Body of pancreas (tissue), 4 donors: ENCODE results near the gene OR2T27. TPM values are rescaled to one million over a fixed set of nuclear protein-coding genes. Genes with fewer than 3 reads are reported as not detected.
"Not testable (repeated sequence)": the region's sequence is repeated elsewhere in the genome, so short reads cannot be mapped to it uniquely, and the experiment has no call there.

ENCODE experiments used
- ATAC-seq: fragments of 150-250 bp; one replicate; pipeline ENCODE4 v1.9.1; 2016
- DNase-seq, 4 donors: peaks; one replicate each; pipeline ENCODE4 v3.0.0-alpha.2; 2019
- H3K27ac ChIP-seq, 4 donors: fragments of 200-600 bp; sonication (generic); 1 replicate in 3 of 4; 2 replicates in 1 of 4; pipeline versions ENCODE4 v1.5.1 to v1.6.1; 2016 to 2019; ENCODE audit warnings: mild to moderate bottlenecking in 1 of 4, mixed read lengths in 1 of 4, moderate library complexity in 1 of 4
- H3K27me3 ChIP-seq, 2 donors: fragments of 200-600 bp; sonication (generic); one replicate each; pipeline ENCODE4 v1.6.0; 2016; ENCODE audit warnings: mild to moderate bottlenecking in 1 of 2
- H3K36me3 ChIP-seq, 2 donors: fragments of 200-600 bp; sonication (generic); replicated peaks in 1 of 2; 2 replicates each; pipeline ENCODE4 v1.5.1; 2016; ENCODE audit warnings: low read depth in 2 of 2; ENCODE audit not compliant: insufficient read depth in 1 of 2
- H3K4me1 ChIP-seq: fragments of 200-600 bp; sonication (generic); one replicate; pipeline ENCODE4 v1.6.0; 2016
- H3K4me3 ChIP-seq, 2 donors: fragments of 200-600 bp; sonication (generic); 1 replicate in 1 of 2; 2 replicates in 1 of 2; pipeline ENCODE4 v1.5.1; 2016 to 2019
- H3K9me3 ChIP-seq, 3 donors: fragments of 200-600 bp; sonication (generic); 1 replicate in 2 of 3; 2 replicates in 1 of 3; pipeline ENCODE4 v1.5.1; 2016
- CTCF ChIP-seq, 7 experiments: fragments of 450-650 bp in 4 of 7; fragments of 200-600 bp in 3 of 7; sonication (generic) in 3 of 7; IDR thresholded peaks; one replicate each; pipeline ENCODE4 v1.5.1; 2016 to 2019; ENCODE audit warnings: antibody characterized with exemption in 7 of 7
- POLR2A ChIP-seq, 3 donors: fragments of 450-650 bp; IDR thresholded peaks; one replicate each; pipeline ENCODE4 v1.6.1; 2016; ENCODE audit warnings: antibody characterized with exemption in 3 of 3, mild to moderate bottlenecking in 2 of 3
- WGBS, 2 donors: methylation state at CpG; one replicate each; pipeline ENCODE4 v1.1.5; 2017; 5-methylcytosine and 5-hydroxymethylcytosine counted together
- intact Hi-C: fragments of 100-400 bp; cut with DNase I; formaldehyde crosslinking; loops from one replicate; pipeline ENCODE4 v1.15.1; 2023
- total RNA-seq, 2 donors: library from RNA; depleted of rRNA; stranded (reverse); fragments of >200 nt; gene quantifications; one replicate each; pipeline ENCODE4 v1.1.0, GENCODE V29; 2016

OR2T27 gene, protein sequence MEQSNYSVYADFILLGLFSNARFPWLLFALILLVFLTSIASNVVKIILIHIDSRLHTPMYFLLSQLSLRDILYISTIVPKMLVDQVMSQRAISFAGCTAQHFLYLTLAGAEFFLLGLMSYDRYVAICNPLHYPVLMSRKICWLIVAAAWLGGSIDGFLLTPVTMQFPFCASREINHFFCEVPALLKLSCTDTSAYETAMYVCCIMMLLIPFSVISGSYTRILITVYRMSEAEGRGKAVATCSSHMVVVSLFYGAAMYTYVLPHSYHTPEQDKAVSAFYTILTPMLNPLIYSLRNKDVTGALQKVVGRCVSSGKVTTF
- total RNA-seq: not detected

GRCh38 chr1:248655354-248655753, at the start of gene OR2T27:
Gene OR2T27, minus strand, starts transcription at chr1:248655528. Its CDS starts 4,644 bp downstream, at chr1:248650884.
- DNase-seq, H3K4me1 ChIP-seq: not testable (repeated sequence)

GRCh38 chr1:248704606-248705005, 49.3 kb upstream of the OR2T27 start:
- H3K4me1 ChIP-seq: no peaks in the 10 kb centered on the region
- H3K27me3 ChIP-seq: no peaks in the 10 kb centered on the region
- no peak for DNase-seq
- ATAC-seq: no peak
- H3K9me3 ChIP-seq: no peaks in the 10 kb centered on the region
- TF ChIP-seq POLR2A (IDR thresholded peaks at IDR 0.05): no peak
- TF ChIP-seq CTCF (IDR thresholded peaks at IDR 0.05): no peak
- intact Hi-C loops: no loop called here
- no peak overlapping the region for H3K4me3 ChIP-seq
- no peaks in the 10 kb centered on the region for H3K36me3 ChIP-seq
- H3K27ac ChIP-seq: no peak overlapping the region
- 51 to 56% methylated on average over 2 of the region's 2 CpGs for WGBS, 2 donors

More at GRCh38 chr1:248655354-248655753, at the start of gene OR2T27:
- H3K27me3 ChIP-seq, H3K9me3 ChIP-seq, H3K27ac ChIP-seq, H3K36me3 ChIP-seq, intact Hi-C loops, H3K4me3 ChIP-seq, ATAC-seq: not testable (repeated sequence)
- 40% methylated on average over 1 of the region's 3 CpGs; no CpG with 5 or more reads in 1 of the 2 donors for WGBS, 2 donors

- WGBS, 2 donors: 40 to 67% methylated on average over 2 of the region's 2 CpGs
- ATAC-seq: no peak
Measured at GRCh38 chr1:248703674-248704073, 48.3 kb upstream of the OR2T27 start.

DNA sequence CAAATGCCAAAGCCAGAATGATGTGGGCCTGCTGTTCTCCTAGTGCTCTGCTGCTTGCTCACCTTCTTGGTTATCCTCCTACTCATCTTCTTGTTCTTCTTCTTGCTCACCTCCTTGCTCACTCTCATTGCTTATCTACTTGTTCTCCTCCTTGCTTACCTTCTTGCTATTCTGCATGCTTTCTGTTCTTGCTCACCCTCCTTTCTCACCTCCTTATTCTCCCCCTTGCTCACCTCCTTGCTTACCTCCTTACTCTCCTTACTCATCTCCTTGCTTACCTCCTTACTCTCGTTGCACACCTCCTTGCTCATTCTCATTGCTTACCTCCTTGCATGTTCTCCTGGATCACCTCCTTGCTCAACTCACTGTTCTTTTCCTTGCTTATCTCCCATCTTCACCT, 47.4 kb upstream of the OR2T27 start, which contains the start of gene OR14I1:
TSS of gene OR14I1 (minus strand) at position 53 of the 400 bp plus-strand sequence.
- Histone ChIP-seq H3K9me3 (no peaks in the 10 kb centered on the region), H3K4me1 (no peaks in the 10 kb centered on the region), H3K4me3 (no peak within 1 kb of the TSS), H3K27me3 (no peaks in the 10 kb centered on the region), H3K36me3 (no peaks in the 10 kb centered on the region), H3K27ac (no peak within 1 kb of the TSS)
- WGBS, 2 donors: 32 to 42% methylated on average over 1 of the region's 1 CpG
- intact Hi-C loops: no loop called here
- TF ChIP-seq CTCF (IDR thresholded peaks at IDR 0.05): no peak
- no peak for TF ChIP-seq POLR2A (IDR thresholded peaks at IDR 0.05)
- DNase-seq (no peak), ATAC-seq (no peak)

More at GRCh38 chr1:248703674-248704073, 48.3 kb upstream of the OR2T27 start:
- no peak for TF ChIP-seq POLR2A (IDR thresholded peaks at IDR 0.05)
- TF ChIP-seq CTCF (IDR thresholded peaks at IDR 0.05): peak in 2 of 7 experiments; percentile 2 to 17
- Histone ChIP-seq H3K4me1 (no peaks in the 10 kb centered on the region), H3K27me3 (no peaks in the 10 kb centered on the region), H3K27ac (no peak overlapping the region), H3K36me3 (no peaks in the 10 kb centered on the region), H3K4me3 (no peak overlapping the region), H3K9me3 (no peaks in the 10 kb centered on the region)
- intact Hi-C loops: no loop called here
- no peak for DNase-seq

- Histone ChIP-seq H3K4me1 (no peaks in the 10 kb centered on the region), H3K4me3 (no peak overlapping the region), H3K36me3 (no peaks in the 10 kb centered on the region), H3K27me3 (peaks cover 0 to 5% of the 10 kb centered on the region in 2 donors), H3K9me3 (no peaks in the 10 kb centered on the region), H3K27ac (no peak overlapping the region)
- WGBS, 2 donors: 23 to 43% methylated on average over 1 of the region's 1 CpG
- intact Hi-C loops: no loop called here
- no peak for ATAC-seq
- DNase-seq: no peak
- TF ChIP-seq POLR2A (IDR thresholded peaks at IDR 0.05) (no peak), CTCF (IDR thresholded peaks at IDR 0.05) (no peak)
Measured at GRCh38 chr1:248699099-248699498, 43.8 kb upstream of the OR2T27 start.
